Panc1 (cell line): Measurements from ENCODE around the gene RSPRY1. TPM values are rescaled to one million over a fixed set of nuclear protein-coding genes. Genes with fewer than 3 reads are reported as not detected.

Experiments used
- ATAC-seq: fragments of 200-7000 bp; cut with Tn5 transposase; 2 replicates; pipeline ENCODE4 v1.9.1; 2020; ENCODE audit warnings: mild to moderate bottlenecking, moderate library complexity
- BruUV-seq: library from RNA; stranded (reverse); fragments of 400-500 nt; replicated peaks from 2 replicates; lab custom pipeline; 2021; lab: Mats Ljungman, UMichigan
- CTCF ChIA-PET: fragments of 300-600 bp; sonication (Branson Sonifier 250); formaldehyde crosslinking; loops from one replicate; lab custom pipeline; 2022; ENCODE audit warnings: antibody characterized with exemption; lab: Charles Lee
- POLR2A ChIA-PET: fragments of 300-600 bp; sonication (Branson Sonifier 250); formaldehyde crosslinking; loops from one replicate; lab custom pipeline; 2022; ENCODE audit warnings: antibody characterized with exemption; lab: Charles Lee
- DNase-seq: peaks from one replicate; pipeline ENCODE4 v3.0.0-alpha.2; 2010; ENCODE audit warnings: low read depth, low spot score
- H3K27ac ChIP-seq: 2 replicates; pipeline ENCODE4 v1.5.1; 2011; ENCODE audit warnings: mild to moderate bottlenecking, low read length, inconsistent platforms
- H3K27me3 ChIP-seq: fragments of 200-500 bp; sonication (Bioruptor generic); 2 replicates; pipeline ENCODE4 v1.6.0; 2014; ENCODE audit warnings: low read length, inconsistent platforms; ENCODE audit not compliant: control insufficient read depth, insufficient read depth
- H3K36me3 ChIP-seq: fragments of 200-500 bp; sonication (Bioruptor generic); 2 replicates; pipeline ENCODE4 v1.5.1; 2014; ENCODE audit warnings: inconsistent platforms, mild to moderate bottlenecking, low read length, moderate library complexity; ENCODE audit not compliant: control insufficient read depth, insufficient read depth
- H3K4me1 ChIP-seq: 2 replicates; pipeline ENCODE4 v1.5.1; 2011; ENCODE audit warnings: inconsistent platforms, mild to moderate bottlenecking, low read length, moderate library complexity; ENCODE audit not compliant: control insufficient read depth, insufficient read depth
- H3K4me3 ChIP-seq, 2 experiments: 2 replicates each; pipeline ENCODE4 v1.5.1; 2011 to 2012; ENCODE audit warnings: low read depth in 2 of 2, low read length in 2 of 2, mild to moderate bottlenecking in 2 of 2, inconsistent platforms in 1 of 2, moderate library complexity in 1 of 2
- H3K9me3 ChIP-seq: fragments of 200-500 bp; sonication (Bioruptor generic); 2 replicates; pipeline ENCODE4 v1.5.1; 2014; ENCODE audit warnings: low read depth, mild to moderate bottlenecking, inconsistent platforms, low read length, moderate library complexity; ENCODE audit not compliant: control insufficient read depth, insufficient read depth
- POLR2AphosphoS5 ChIP-seq: IDR thresholded peaks from 2 replicates; pipeline ENCODE4 v1.6.1; 2012; ENCODE audit warnings: mild to moderate bottlenecking, low read depth, low read length, moderate library complexity
- SIN3A ChIP-seq: IDR thresholded peaks from 2 replicates; pipeline ENCODE4 v1.6.1; 2012; ENCODE audit warnings: low read depth, mild to moderate bottlenecking, low read length, moderate library complexity, borderline replicate concordance; ENCODE audit not compliant: insufficient read depth
- TCF7L2 ChIP-seq: IDR thresholded peaks from 2 replicates; pipeline ENCODE4 v1.6.1; 2011; ENCODE audit warnings: mild to moderate bottlenecking, low read depth, low read length, inconsistent platforms
- in situ Hi-C: cut with HindIII; loops from 2 replicates; pipeline ENCODE4 v1.10.0; 2016; ENCODE audit warnings: low sequenced_read_pairs, low pct_unique_long_range_greater_than_20kb
- intact Hi-C: fragments of 100-400 bp; cut with micrococcal nuclease; formaldehyde crosslinking; loops from one replicate; pipeline ENCODE4 v1.10.0; 2022; ENCODE audit not compliant: unreplicated experiment
- total RNA-seq: library from RNA; stranded (reverse); gene quantifications from one replicate; pipeline ENCODE4 v1.2.1, GENCODE V29; 2021; ENCODE audit not compliant: unreplicated experiment
- TF ChIP-seq, protein P1 (sequence below), 2 experiments: IDR thresholded peaks; 2 replicates each; pipeline ENCODE4 v1.6.1; 2011 to 2012; ENCODE audit warnings: low read depth in 2 of 2, control low read depth in 1 of 2, low read length in 1 of 2, mild to moderate bottlenecking in 1 of 2, moderate library complexity in 1 of 2; ENCODE audit not compliant: insufficient read depth in 1 of 2
- TF ChIP-seq, protein P2 (sequence below): fragments of 450-650 bp; IDR thresholded peaks from 2 replicates; pipeline ENCODE4 v1.5.1; 2017; ENCODE audit warnings: mild to moderate bottlenecking

RSPRY1 gene
- total RNA-seq, 1 experiment from 2014 or later, result 29.4 TPM

DNA sequence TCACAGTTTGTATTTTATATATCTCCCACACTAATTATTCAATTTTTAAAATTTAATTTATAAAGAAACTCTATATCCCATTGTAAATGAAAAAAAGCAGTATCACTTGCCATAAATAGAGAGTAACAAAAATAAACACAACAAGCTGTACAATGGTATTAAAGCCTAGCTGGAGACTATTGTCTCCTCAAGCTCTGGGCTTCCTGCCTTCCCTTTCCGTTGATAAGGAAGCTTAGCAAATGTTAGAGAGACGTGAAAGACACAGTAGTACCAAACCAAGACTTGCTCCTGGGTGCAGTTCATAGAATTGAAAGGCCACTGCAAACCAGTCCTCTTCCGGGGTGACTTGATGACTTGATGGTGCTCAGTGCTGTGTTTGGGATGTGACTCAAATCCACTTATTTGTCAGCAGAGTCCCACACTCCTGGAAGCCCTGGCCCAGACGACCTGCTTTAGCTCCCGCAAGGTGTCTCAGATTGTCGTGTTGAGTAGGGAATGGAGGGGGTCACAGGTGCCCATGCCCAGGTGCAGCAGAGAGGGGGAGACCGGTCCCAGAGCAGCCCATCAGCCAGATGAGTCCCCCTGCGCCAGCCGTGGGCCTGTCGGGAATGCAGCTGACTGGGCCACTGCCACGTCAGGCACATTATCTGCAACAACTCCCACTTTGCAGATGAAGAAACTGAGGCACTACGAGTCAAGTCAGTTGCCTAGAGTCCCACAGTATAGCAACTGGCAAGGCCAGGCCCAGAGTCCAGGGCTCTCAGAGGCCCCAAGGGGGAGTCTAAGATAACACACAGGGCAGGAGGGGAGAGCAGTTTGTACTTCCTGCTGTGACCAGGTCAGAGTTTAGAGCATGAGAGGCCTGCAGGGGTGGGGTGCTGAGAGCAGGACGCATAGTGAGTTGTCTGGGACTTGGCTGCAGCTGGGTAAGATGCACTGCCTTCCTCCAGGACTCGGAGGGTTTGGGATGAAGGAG lies 40.8 kb upstream of the RSPRY1 start:
- CTCF ChIA-PET, result no interaction called here
- Histone ChIP-seq H3K4me3 (no peak overlapping the region), H3K27ac (no peak overlapping the region), H3K4me1 (no peaks in the 10 kb centered on the region), H3K36me3 (no peaks in the 10 kb centered on the region), H3K9me3 (no peaks in the 10 kb centered on the region), H3K27me3 (no peaks in the 10 kb centered on the region)
- BruUV-seq, result no TSS peak
- TF ChIP-seq SIN3A, result no peak
- TF ChIP-seq, protein P1, sequence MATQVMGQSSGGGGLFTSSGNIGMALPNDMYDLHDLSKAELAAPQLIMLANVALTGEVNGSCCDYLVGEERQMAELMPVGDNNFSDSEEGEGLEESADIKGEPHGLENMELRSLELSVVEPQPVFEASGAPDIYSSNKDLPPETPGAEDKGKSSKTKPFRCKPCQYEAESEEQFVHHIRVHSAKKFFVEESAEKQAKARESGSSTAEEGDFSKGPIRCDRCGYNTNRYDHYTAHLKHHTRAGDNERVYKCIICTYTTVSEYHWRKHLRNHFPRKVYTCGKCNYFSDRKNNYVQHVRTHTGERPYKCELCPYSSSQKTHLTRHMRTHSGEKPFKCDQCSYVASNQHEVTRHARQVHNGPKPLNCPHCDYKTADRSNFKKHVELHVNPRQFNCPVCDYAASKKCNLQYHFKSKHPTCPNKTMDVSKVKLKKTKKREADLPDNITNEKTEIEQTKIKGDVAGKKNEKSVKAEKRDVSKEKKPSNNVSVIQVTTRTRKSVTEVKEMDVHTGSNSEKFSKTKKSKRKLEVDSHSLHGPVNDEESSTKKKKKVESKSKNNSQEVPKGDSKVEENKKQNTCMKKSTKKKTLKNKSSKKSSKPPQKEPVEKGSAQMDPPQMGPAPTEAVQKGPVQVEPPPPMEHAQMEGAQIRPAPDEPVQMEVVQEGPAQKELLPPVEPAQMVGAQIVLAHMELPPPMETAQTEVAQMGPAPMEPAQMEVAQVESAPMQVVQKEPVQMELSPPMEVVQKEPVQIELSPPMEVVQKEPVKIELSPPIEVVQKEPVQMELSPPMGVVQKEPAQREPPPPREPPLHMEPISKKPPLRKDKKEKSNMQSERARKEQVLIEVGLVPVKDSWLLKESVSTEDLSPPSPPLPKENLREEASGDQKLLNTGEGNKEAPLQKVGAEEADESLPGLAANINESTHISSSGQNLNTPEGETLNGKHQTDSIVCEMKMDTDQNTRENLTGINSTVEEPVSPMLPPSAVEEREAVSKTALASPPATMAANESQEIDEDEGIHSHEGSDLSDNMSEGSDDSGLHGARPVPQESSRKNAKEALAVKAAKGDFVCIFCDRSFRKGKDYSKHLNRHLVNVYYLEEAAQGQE (IDR thresholded peaks at IDR 0.05; ENCODE audit: insufficient read depth in 1 of 2, low read depth in 2 of 2, low read length in 1 of 2), result no peak
- TF ChIP-seq POLR2AphosphoS5, result no peak
- TF ChIP-seq, protein P2, sequence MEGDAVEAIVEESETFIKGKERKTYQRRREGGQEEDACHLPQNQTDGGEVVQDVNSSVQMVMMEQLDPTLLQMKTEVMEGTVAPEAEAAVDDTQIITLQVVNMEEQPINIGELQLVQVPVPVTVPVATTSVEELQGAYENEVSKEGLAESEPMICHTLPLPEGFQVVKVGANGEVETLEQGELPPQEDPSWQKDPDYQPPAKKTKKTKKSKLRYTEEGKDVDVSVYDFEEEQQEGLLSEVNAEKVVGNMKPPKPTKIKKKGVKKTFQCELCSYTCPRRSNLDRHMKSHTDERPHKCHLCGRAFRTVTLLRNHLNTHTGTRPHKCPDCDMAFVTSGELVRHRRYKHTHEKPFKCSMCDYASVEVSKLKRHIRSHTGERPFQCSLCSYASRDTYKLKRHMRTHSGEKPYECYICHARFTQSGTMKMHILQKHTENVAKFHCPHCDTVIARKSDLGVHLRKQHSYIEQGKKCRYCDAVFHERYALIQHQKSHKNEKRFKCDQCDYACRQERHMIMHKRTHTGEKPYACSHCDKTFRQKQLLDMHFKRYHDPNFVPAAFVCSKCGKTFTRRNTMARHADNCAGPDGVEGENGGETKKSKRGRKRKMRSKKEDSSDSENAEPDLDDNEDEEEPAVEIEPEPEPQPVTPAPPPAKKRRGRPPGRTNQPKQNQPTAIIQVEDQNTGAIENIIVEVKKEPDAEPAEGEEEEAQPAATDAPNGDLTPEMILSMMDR, result no peak
- no peak for TF ChIP-seq TCF7L2
- DNase-seq (no peak), ATAC-seq (no peak)
- in situ Hi-C loops, result no loop called here
- intact Hi-C loops, result loop anchor here (10.0 kb wide), 1 partner anchor 61 kb away; no protein-coding TSS in a partner anchor
- POLR2A ChIA-PET, result no interaction called here

DNA sequence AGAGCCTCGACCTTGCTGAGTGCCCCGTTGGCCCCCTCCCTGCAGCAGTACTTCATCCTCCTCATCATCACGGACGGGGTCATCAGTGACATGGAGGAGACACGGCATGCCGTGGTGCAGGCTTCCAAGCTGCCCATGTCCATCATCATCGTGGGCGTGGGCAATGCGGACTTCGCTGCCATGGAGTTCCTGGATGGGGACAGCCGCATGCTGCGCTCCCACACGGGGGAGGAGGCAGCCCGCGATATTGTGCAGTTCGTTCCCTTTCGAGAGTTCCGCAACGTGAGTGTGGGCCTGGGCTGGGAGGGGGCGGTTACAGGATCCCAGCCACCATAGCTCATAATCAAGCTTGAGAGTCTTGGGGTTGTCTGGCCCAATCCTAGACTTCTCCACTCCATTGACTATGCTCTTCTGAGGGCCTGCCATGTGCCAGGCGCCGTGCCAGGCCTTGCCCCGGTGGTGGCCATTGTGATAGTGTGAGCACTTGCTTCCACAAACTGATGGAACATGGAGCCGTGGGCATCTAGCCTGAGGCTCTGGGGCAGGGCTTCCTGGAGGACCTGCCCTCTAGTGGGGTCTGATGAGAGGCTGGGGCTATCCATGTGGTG lies 40.0 kb upstream of the RSPRY1 start:
- TF ChIP-seq, protein P1 (IDR thresholded peaks at IDR 0.05; ENCODE audit: insufficient read depth in 1 of 2, low read depth in 2 of 2, low read length in 1 of 2), result no peak
- no peak for TF ChIP-seq SIN3A
- TF ChIP-seq TCF7L2, result no peak
- TF ChIP-seq, protein P2, result no peak
- TF ChIP-seq POLR2AphosphoS5, result no peak
- DNase-seq (no peak), ATAC-seq (no peak)
- Histone ChIP-seq H3K4me3 (no peak overlapping the region), H3K36me3 (no peaks in the 10 kb centered on the region), H3K27me3 (no peaks in the 10 kb centered on the region), H3K9me3 (no peaks in the 10 kb centered on the region), H3K4me1 (no peaks in the 10 kb centered on the region), H3K27ac (no peak overlapping the region)
- in situ Hi-C loops (no loop called here), intact Hi-C loops (loop anchor here (10.0 kb wide), 1 partner anchor 61 kb away; no protein-coding TSS in a partner anchor)
- BruUV-seq, result no TSS peak
- CTCF ChIA-PET, result no interaction called here
- POLR2A ChIA-PET, result no interaction called here
